Mesenchymal stem cell (in vitro differentiated cells and primary cell): ENCODE results near the gene ZNF768.
"Not testable (repeated sequence)": the region's sequence is repeated elsewhere in the genome, so short reads cannot be mapped to it uniquely, and the experiment has no call there.

ENCODE experiments used
- DNase-seq: peaks from one replicate; pipeline ENCODE4 v3.0.0-alpha.2; 2013
- H2AFZ ChIP-seq: one replicate; pipeline ENCODE4 v1.6.1; 2013; ENCODE audit warnings: low read depth, mild to moderate bottlenecking, control low read depth, inconsistent platforms, low read length, moderate library complexity
- H2AK5ac ChIP-seq: 2 replicates; pipeline ENCODE4 v1.6.1; 2013; ENCODE audit warnings: low read length, moderate library complexity, mild to moderate bottlenecking, inconsistent platforms; ENCODE audit not compliant: severe bottlenecking
- H2BK120ac ChIP-seq: one replicate; pipeline ENCODE4 v1.6.1; 2013; ENCODE audit warnings: low read depth, mild to moderate bottlenecking, inconsistent platforms, low read length, moderate library complexity
- H2BK12ac ChIP-seq, 2 experiments: one replicate each; pipeline ENCODE4 v1.6.1; 2013; ENCODE audit warnings: inconsistent platforms in 2 of 2, low read length in 2 of 2, mild to moderate bottlenecking in 2 of 2, moderate library complexity in 2 of 2, control low read depth in 1 of 2
- H2BK15ac ChIP-seq: one replicate; pipeline ENCODE4 v1.6.1; 2013; ENCODE audit warnings: mild to moderate bottlenecking, low read depth, inconsistent platforms; ENCODE audit not compliant: poor library complexity, severe bottlenecking
- H2BK5ac ChIP-seq: 2 replicates; pipeline ENCODE4 v1.6.1; 2013; ENCODE audit warnings: low read depth, mild to moderate bottlenecking, low read length, control low read depth, inconsistent platforms; ENCODE audit not compliant: poor library complexity, severe bottlenecking
- H3K14ac ChIP-seq, 2 experiments: one replicate each; pipeline ENCODE4 v1.6.1; 2013; ENCODE audit warnings: inconsistent platforms in 2 of 2, low read length in 2 of 2, control low read depth in 1 of 2, mild to moderate bottlenecking in 1 of 2, moderate library complexity in 1 of 2
- H3K18ac ChIP-seq, 2 experiments: one replicate each; pipeline ENCODE4 v1.6.1; 2013; ENCODE audit warnings: inconsistent platforms in 2 of 2, low read length in 2 of 2, control low read depth in 1 of 2, low read depth in 1 of 2, mild to moderate bottlenecking in 1 of 2
- H3K23ac ChIP-seq, 2 experiments: one replicate each; pipeline ENCODE4 v1.6.1; 2013; ENCODE audit warnings: inconsistent platforms in 2 of 2, low read length in 2 of 2, mild to moderate bottlenecking in 2 of 2, moderate library complexity in 2 of 2, control low read depth in 1 of 2
- H3K27ac ChIP-seq: 2 replicates; pipeline ENCODE4 v1.5.1; 2013; ENCODE audit warnings: mild to moderate bottlenecking, moderate library complexity, low read length, control low read depth, inconsistent platforms; ENCODE audit not compliant: poor library complexity, severe bottlenecking
- H3K27me3 ChIP-seq, 2 experiments: 2 replicates each; pipeline versions ENCODE4 v1.6.1 to v1.7.0; 2013; ENCODE audit warnings: low read length in 2 of 2, mild to moderate bottlenecking in 2 of 2, moderate library complexity in 2 of 2, control low read depth in 1 of 2, inconsistent platforms in 1 of 2; ENCODE audit not compliant: control insufficient read depth in 1 of 2, insufficient read depth in 1 of 2
- H3K36me3 ChIP-seq, 2 experiments: 2 replicates each; pipeline versions ENCODE4 v1.6.1 to v1.7.0; 2013; ENCODE audit warnings: low read length in 2 of 2, control low read depth in 1 of 2, inconsistent platforms in 1 of 2, low read depth in 1 of 2, mild to moderate bottlenecking in 1 of 2; ENCODE audit not compliant: insufficient read depth in 2 of 2, control insufficient read depth in 1 of 2
- H3K4ac ChIP-seq, 2 experiments: one replicate each; pipeline ENCODE4 v1.6.1; 2013; ENCODE audit warnings: inconsistent platforms in 2 of 2, low read length in 2 of 2, mild to moderate bottlenecking in 2 of 2, moderate library complexity in 2 of 2, control low read depth in 1 of 2, low read depth in 1 of 2
- H3K4me1 ChIP-seq: 2 replicates; pipeline ENCODE4 v1.6.1; 2013; ENCODE audit warnings: low read depth, low read length, control low read depth; ENCODE audit not compliant: control insufficient read depth, insufficient read depth
- H3K4me2 ChIP-seq: 2 replicates; pipeline ENCODE4 v1.6.1; 2013; ENCODE audit warnings: low read length, mild to moderate bottlenecking, inconsistent platforms; ENCODE audit not compliant: poor library complexity, severe bottlenecking
- H3K4me3 ChIP-seq, 2 experiments: 2 replicates each; pipeline versions ENCODE4 v1.5.1 to v1.7.0; 2013; ENCODE audit warnings: low read length in 2 of 2, mild to moderate bottlenecking in 2 of 2, control low read depth in 1 of 2, low read depth in 1 of 2; ENCODE audit not compliant: insufficient read depth in 1 of 2
- H3K79me1 ChIP-seq: replicated peaks from 2 replicates; pipeline ENCODE4 v1.6.1; 2013; ENCODE audit warnings: mild to moderate bottlenecking, control low read depth, low read length, inconsistent platforms; ENCODE audit not compliant: poor library complexity, severe bottlenecking
- H3K9ac ChIP-seq: 2 replicates; pipeline ENCODE4 v1.7.0; 2013; ENCODE audit warnings: mild to moderate bottlenecking, low read length, moderate library complexity
- H3K9me3 ChIP-seq: 2 replicates; pipeline ENCODE4 v1.7.0; 2013; ENCODE audit warnings: mild to moderate bottlenecking, low read length; ENCODE audit not compliant: control insufficient read depth
- H4K8ac ChIP-seq: one replicate; pipeline ENCODE4 v1.6.1; 2013; ENCODE audit warnings: inconsistent platforms, mild to moderate bottlenecking, low read length, moderate library complexity
- H4K91ac ChIP-seq: one replicate; pipeline ENCODE4 v1.6.1; 2013; ENCODE audit warnings: mild to moderate bottlenecking, low read length, inconsistent platforms
- WGBS: methylation state at CpG from one replicate; pipeline ENCODE4 v1.1.7; 2013; ENCODE audit warnings: mixed read lengths; 5-methylcytosine and 5-hydroxymethylcytosine counted together

Gene ZNF768

DNA sequence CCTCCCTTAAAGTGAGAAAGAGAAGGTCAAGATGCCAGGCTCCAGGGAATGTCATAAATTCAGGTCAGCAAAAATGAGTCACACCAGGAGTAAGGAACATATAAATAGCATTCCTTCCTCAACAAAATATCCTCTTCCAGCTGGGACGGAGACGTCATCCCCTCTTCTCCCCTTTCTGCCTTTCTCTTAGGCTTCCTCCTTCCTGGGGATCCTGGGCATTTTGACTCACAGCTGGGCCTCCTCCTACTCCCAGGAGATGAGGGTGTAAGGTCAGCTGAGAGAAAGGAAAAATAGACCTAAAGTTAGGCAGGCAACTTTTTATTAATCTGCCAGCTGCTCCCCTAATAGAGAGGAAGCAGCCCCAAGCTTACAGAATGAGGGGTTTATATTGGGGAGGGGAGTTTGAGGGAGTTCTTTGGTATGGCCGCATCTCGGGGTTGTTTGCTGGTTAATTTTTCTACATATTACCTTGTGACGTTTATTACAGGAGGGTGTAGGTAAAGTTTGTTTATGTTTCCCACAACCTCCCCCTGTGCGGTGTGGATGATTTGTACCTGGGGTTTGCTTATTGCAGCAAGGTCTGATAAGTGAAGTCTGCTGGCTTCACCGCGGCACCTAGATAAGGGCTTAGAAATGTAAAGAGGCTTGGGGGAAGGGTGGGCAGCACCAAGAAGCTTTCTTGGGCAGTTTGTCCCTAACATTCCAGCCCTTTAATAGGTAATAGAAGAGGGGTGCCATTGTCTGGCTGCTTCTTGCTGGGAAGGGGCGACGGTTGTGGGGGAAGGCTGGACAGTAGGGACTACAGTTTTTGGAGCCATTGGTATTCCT, 15.3 kb upstream of the ZNF768 start:
- peak overlapping the region; percentile 5 for H2AFZ ChIP-seq
- peak overlapping the region; percentile 68 for H3K9ac ChIP-seq
- no peak overlapping the region for H2BK120ac ChIP-seq
- no peak overlapping the region for H3K4me3 ChIP-seq
- no peaks in the 10 kb centered on the region for H3K27me3 ChIP-seq
- DNase-seq: peak; percentile 78
- H4K8ac ChIP-seq: peak overlapping the region; percentile 80
- H3K9me3 ChIP-seq: no peaks in the 10 kb centered on the region
- H3K4me2 ChIP-seq: peak overlapping the region; percentile 49
- no peak overlapping the region for H2BK15ac ChIP-seq
- peak overlapping the region in 1 of 2 experiments; percentile 94 for H2BK12ac ChIP-seq
- 31% methylated on average over 10 of the region's 10 CpGs for WGBS
- no peaks in the 10 kb centered on the region for H3K36me3 ChIP-seq
- no peak overlapping the region for H3K14ac ChIP-seq
- H3K23ac ChIP-seq: no peak overlapping the region
- H3K79me1 ChIP-seq: no peaks in the 10 kb centered on the region
- H3K4ac ChIP-seq: peak overlapping the region in 1 of 2 experiments; percentile 61
- peaks cover 6% of the 10 kb centered on the region for H3K4me1 ChIP-seq
- H2AK5ac ChIP-seq: peak overlapping the region; percentile 68
- H4K91ac ChIP-seq: peak overlapping the region; percentile 6
- peak overlapping the region; percentile 85 for H3K27ac ChIP-seq
- H2BK5ac ChIP-seq: no peak overlapping the region
- H3K18ac ChIP-seq: peak overlapping the region in 1 of 2 experiments; percentile 80

DNA sequence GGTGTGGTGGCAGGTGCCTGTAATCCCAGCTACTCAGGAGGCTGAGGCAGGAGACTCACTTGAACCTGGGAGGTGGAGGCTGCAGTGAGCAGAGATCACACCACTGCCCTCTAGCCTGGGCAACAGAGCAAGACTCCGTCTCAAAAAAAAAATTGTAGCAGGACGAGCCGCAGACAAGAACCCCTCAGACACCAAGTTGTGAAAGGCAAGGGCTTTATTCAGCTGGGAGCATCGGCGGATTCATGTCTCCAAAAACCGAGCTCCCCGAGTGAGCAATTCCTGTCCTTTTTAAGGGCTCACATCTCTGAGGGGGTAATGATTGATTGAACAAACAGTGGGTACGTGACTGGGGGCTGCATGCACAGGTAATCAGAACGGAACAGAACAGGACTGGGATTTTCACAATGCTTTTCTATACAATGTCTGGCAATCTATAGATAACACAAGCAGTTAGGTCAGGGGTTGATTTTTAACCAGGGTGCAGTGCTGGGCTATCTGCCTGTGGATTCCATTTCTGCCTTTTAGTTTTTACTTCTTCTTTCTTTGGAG, 14.6 kb upstream of the ZNF768 start:
- not testable (repeated sequence) for H2BK15ac ChIP-seq, H2BK5ac ChIP-seq, H4K8ac ChIP-seq, H3K9me3 ChIP-seq, H3K4ac ChIP-seq, H2AFZ ChIP-seq, DNase-seq, H3K79me1 ChIP-seq, H3K36me3 ChIP-seq, H3K4me3 ChIP-seq, H2BK120ac ChIP-seq, H3K23ac ChIP-seq, H3K18ac ChIP-seq, H4K91ac ChIP-seq, H3K4me2 ChIP-seq, H2BK12ac ChIP-seq, H3K27me3 ChIP-seq, H3K4me1 ChIP-seq, H3K14ac ChIP-seq
- 81% methylated on average over 9 of the region's 9 CpGs for WGBS
- H3K27ac ChIP-seq: peak overlapping the region; percentile 85
- peak overlapping the region; percentile 68 for H3K9ac ChIP-seq
- peak overlapping the region; percentile 62 for H2AK5ac ChIP-seq

DNA sequence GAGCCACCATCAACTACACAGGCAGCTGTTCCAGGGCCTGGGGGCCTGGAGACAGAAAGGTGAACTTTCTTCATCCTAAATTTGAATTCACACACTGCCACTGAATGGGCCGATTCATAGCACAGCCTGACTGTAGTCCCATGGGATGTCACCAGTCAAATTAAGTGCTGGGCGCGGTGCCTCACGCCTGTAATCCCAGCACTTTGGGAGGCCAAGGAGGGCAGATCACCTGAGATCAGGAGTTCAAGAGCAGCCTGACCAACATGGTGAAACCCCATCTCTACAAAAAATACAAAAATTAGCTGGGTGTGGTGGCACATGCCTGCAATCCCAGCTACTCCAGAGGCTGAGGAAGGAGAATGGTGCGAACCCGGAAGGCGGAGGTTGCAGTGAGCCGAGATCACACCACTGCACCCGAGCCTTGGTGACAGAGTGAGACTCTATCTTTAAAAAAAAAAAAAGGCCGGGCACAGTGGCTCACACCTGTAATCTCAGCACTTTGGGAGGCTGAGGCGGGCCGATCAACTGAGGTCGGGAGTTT, 13.7 kb upstream of the ZNF768 start:
- not testable (repeated sequence) for H3K14ac ChIP-seq, H2AFZ ChIP-seq, H3K23ac ChIP-seq, H3K9me3 ChIP-seq, H3K4me2 ChIP-seq, H2BK5ac ChIP-seq, H3K27me3 ChIP-seq, H3K9ac ChIP-seq, H3K79me1 ChIP-seq, H4K91ac ChIP-seq, H3K27ac ChIP-seq, H2BK12ac ChIP-seq, DNase-seq, H2BK120ac ChIP-seq, H3K4ac ChIP-seq, H3K36me3 ChIP-seq, H3K4me3 ChIP-seq, H4K8ac ChIP-seq, H3K18ac ChIP-seq
- Histone ChIP-seq H2AK5ac (peak overlapping the region; percentile 67), H2BK15ac (peak overlapping the region; percentile 28), H3K4me1 (peaks cover 12% of the 10 kb centered on the region)
- WGBS: 96% methylated on average over 13 of the region's 13 CpGs
